HG02943 (cell line): ENCODE measurements around the gene IL24.

Source experiments
- ATAC-seq: cut with Tn5 transposase; IDR thresholded peaks from one replicate; pipeline ENCODE4 v1.9.1; 2021; ENCODE audit warnings: mild to moderate bottlenecking, low read depth, moderate library complexity; ENCODE audit not compliant: unreplicated experiment

IL24 gene

DNA sequence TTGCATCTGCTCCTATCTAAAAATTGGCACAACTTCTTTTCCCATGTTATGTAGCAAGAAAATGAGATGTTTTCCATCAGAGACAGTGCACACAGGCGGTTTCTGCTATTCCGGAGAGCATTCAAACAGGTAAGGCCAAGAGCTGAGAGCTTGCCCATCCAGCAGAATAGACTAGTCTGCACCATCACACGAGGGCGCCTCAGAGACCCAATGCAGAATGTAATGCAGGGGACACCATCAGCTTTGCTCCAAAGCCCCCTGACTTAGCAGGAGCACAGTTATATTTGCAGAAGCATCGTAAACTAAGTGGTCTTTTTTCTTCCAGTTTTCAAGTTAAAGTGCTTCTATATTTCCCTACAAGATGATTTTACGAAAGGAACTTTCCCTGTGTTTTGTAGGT is 4.7 kb downstream of the IL24 start:
- no peak for ATAC-seq

DNA sequence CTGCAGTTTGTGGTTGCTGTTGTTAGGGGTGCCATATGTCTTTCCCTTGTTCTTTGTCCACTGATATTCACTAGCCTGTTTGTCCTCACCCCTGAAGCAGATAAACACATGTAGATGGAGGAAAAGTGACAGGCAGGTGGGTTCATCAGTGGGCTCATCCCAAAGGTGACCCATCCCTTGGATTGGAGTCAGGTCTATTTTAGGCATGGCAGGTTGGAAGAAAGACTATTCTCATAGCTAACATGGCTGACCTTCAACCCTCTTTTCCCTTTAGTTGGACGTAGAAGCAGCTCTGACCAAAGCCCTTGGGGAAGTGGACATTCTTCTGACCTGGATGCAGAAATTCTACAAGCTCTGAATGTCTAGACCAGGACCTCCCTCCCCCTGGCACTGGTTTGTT is 5.5 kb downstream of the IL24 start:
- ATAC-seq = no peak

DNA sequence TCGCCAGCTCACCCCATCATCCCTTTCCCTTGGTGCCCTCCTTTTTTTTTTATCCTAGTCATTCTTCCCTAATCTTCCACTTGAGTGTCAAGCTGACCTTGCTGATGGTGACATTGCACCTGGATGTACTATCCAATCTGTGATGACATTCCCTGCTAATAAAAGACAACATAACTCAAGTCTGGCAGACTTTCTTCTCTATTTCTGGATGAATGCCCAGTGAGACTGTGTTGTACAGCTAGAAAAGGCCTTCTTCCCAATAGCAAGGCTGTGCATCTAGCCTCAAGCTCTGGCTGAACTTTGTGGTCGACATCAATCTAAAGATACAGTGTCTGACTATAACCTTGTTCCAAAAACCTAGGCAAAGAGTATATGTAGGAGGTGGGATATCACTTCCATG is 6.4 kb downstream of the IL24 start:
- ATAC-seq = no peak

GRCh38 chr1:206904423-206905142 is 7.3 kb downstream of the IL24 start:
- no peak for ATAC-seq

- no peak for ATAC-seq
These were observed 8.3 kb downstream of the IL24 start for GRCh38 chr1:206905295-206906164.

- no peak for ATAC-seq
These were observed 10.2 kb downstream of the IL24 start for GRCh38 chr1:206907304-206907991.

DNA sequence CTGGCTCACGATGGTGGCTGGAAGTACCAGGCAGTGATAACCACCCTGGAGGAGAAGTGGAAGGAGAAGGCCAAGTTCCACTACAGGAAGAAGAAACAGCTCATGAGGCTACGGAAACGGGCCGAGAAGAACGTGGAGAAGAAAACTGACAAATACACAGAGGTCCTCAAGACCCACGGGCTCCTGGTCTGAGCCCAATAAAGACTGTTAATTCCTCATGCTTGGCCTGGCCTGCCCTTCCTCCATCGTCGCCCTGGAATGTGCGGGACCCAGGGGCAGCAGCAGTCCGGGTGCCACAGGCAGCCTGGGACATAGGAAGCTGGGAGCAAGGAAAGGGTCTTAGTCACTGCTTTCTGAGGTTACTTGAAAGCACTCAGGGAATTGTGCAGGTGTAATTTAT is 10.8 kb downstream of the IL24 start:
- ATAC-seq = no peak

GRCh38 chr1:206909161-206909882 is 12.1 kb downstream of the IL24 start:
- no peak for ATAC-seq

GRCh38 chr1:206909883-206910318 is 12.7 kb downstream of the IL24 start:
- no peak for ATAC-seq

DNA sequence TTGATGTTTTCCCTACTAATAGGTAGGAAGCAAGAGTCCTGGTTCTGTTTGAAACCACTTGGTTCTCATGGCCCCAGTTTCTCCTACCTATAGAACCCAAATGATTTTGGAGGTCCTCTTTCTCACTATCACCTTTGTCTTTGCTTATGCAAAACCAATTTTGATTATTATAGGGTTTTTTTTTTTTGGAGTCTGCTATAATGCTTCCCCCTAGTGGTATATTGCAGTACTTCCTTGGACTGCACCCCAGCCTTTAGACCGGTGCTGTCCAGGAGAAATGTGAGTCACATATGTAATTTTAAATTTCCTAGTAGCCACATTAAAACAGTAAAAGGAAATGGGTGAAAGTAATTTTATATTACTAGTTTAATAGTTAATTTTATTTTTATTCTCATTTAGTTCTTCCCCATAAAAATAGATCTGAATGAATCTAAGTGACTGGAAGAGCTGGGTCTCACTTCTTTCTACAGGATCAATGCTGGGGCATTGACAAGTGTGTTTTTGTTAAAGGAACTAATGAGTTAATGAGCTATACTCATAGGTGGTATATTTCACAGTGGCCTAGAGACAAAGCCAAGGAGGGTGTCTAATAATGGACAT is 13.9 kb downstream of the IL24 start:
- no peak for ATAC-seq

GRCh38 chr1:206912445-206913095 is 15.3 kb downstream of the IL24 start:
- no peak for ATAC-seq

DNA sequence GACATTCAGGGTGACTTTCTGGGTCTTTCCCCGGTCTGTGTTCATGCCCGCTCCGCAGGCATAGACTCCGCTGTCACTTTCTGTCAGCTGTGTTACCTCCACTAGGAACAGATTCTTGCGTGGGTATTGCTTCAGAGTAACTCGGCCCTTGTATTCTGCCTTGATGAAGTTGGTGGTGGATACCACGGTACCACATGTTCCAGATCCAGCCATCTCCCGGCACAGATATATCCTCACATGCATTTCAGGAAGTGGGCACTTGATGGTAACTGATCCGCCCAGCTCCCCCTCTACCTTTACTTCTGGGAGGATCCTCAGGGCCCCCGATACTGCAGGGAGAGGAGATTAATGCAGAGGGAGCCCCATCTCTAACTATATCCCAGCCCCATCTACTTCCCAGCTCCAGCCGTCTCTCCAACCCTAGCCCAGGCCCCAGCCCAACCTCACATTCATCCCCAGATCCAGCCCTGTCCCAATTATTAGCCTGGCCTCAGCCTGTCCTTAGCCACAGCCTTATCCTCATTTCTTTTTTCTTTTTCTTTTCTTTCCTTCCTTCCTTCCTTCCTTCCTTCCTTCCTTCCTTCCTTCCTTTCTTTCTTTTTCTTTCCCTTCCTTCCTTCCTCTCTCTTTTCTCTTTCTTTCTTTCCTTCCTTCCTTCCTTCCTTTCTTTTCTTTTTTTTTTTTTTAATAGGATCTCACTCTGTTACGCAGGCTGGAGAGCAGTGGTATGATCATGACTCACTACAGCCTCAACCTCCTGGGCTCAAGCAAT is 16.7 kb downstream of the IL24 start:
- no peak for ATAC-seq

GRCh38 chr1:206915030-206915735 is 17.9 kb downstream of the IL24 start:
- ATAC-seq = no peak

DNA sequence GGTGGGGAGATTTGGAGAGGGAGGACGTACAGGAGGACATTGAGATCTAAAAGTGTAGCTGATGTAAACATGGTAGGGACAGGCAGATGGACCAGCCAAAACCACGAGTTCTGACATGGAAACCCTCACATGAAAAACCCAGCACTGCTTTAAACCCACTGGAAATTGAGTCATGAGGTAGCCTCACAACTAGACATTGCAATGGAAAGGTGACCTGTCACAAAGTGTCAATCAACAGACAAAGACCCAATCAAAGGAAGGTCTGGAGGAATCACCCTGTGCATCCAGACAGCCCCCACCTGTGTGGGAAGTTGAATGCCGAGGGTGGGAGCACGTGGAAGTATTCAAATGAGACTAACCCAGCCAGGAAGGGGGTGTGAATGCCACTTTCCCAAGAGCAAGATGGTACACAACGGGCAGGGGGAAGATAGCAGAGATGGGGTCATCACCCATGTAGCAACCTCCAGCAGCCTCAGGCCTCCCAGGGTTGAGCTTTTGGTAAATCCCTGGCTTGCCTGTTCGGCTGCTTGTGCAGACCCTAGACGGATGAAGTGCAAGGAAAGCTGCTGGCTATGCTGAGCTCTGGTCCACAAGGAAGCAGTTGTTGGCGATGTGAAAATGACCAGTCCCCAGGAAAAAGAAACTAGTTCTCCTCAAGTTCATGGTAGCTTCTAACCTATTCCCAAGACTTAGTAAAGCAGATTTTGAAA is 18.9 kb downstream of the IL24 start:
- ATAC-seq = no peak

DNA sequence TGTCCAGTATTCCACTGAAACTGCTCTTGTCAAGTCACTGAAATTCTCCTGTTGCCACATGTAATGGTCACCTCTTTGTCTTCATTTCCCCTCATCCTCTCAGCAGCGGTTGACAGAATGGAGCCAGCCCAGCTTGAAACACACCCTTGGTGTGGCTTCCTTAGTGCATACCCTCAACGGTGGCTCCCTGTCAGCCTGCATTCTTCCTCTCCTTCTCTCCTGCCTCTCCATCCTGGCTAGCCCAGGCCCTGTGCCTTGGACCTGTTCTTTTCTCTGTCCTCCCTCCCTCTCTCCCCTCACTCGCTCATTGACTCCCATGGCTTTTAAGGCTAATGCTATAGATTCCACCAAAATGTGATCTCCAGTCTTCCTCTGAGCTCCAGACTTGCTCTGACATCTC is 20.8 kb downstream of the IL24 start:
- no peak for ATAC-seq

- ATAC-seq = no peak
These were observed 24.6 kb downstream of the IL24 start, which contains the start of gene FCMR for GRCh38 chr1:206921772-206922265. TSS of gene FCMR (minus strand) at chr1:206921941. CDS start at chr1:206921854, 87 bp downstream.

GRCh38 chr1:206922524-206922923 is 25.3 kb downstream of the IL24 start:
- ATAC-seq = no peak
